Peyer's patch (tissue), 4 donors: ENCODE results near the gene TMEM132D.

Experiments
- POLR2A ChIP-seq, 2 donors: fragments of 450-650 bp; IDR thresholded peaks; one replicate each; pipeline ENCODE4 v1.5.1; 2017; ENCODE audit warnings: antibody characterized with exemption in 2 of 2, mild to moderate bottlenecking in 2 of 2, moderate library complexity in 2 of 2
- TF ChIP-seq, protein P1 (sequence below), 6 experiments: fragments of 450-650 bp in 4 of 6; fragments of 200-600 bp in 2 of 6; sonication (generic) in 1 of 6; IDR thresholded peaks; one replicate each; pipeline ENCODE4 v1.5.1; 2017 to 2019; ENCODE audit warnings: antibody characterized with exemption in 6 of 6, mild to moderate bottlenecking in 3 of 6, moderate library complexity in 1 of 6

DNA sequence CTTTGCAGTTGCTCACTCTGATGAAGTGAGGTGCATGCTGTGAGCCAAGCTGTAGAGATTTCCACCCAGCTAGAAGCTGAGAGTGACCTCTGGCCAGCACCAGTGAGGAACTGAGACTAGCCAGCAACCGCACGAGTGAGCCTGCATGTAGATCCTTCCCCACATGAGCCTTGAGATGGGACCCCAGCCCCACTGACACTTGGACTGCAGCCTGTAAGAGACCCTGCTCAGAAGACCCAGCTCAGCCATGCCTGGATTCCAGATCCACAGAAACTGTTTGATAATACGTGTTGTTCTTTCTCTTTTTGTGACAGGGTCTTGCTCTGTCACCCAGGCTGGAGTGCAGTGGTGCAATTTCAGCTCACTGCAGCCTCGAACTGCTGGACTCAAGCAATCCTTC is 821.4 kb downstream of the TMEM132D start:
- TF ChIP-seq, protein P1, sequence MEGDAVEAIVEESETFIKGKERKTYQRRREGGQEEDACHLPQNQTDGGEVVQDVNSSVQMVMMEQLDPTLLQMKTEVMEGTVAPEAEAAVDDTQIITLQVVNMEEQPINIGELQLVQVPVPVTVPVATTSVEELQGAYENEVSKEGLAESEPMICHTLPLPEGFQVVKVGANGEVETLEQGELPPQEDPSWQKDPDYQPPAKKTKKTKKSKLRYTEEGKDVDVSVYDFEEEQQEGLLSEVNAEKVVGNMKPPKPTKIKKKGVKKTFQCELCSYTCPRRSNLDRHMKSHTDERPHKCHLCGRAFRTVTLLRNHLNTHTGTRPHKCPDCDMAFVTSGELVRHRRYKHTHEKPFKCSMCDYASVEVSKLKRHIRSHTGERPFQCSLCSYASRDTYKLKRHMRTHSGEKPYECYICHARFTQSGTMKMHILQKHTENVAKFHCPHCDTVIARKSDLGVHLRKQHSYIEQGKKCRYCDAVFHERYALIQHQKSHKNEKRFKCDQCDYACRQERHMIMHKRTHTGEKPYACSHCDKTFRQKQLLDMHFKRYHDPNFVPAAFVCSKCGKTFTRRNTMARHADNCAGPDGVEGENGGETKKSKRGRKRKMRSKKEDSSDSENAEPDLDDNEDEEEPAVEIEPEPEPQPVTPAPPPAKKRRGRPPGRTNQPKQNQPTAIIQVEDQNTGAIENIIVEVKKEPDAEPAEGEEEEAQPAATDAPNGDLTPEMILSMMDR (IDR thresholded peaks at IDR 0.05), result no peak
- no peak for TF ChIP-seq POLR2A (IDR thresholded peaks at IDR 0.05)
